Stimulated activated CD4-positive, alpha-beta T cell treated with anti-CD3 and anti-CD28 coated beads, Interleukin-1b, Interleukin-23, amount 100 ng/mL, for 24 hours (primary cell): Measurements from ENCODE around the gene GAS7.
A peak's percentile ranks its signal among the peaks of the same experiment; 100 is the strongest.

Source experiments
- DNase-seq, 4 experiments: peaks; one replicate each; pipeline ENCODE4 v3.0.0-alpha.2; 2020; ENCODE audit warnings: low read depth in 4 of 4, low spot score in 1 of 4

GAS7 gene

GRCh38 chr17:9987779-9988585, 210.4 kb downstream of the GAS7 start:
- no peak for DNase-seq

- DNase-seq = no peak
These were observed 211.5 kb downstream of the GAS7 start for GRCh38 chr17:9986754-9987382.

GRCh38 chr17:9985646-9986045, 212.8 kb downstream of the GAS7 start:
- DNase-seq = no peak

- no peak for DNase-seq
These were observed 213.6 kb downstream of the GAS7 start for GRCh38 chr17:9984768-9985167.

- DNase-seq = no peak
These were observed 216.2 kb downstream of the GAS7 start for GRCh38 chr17:9982159-9982558.

- DNase-seq = no peak
These were observed 217.0 kb downstream of the GAS7 start for GRCh38 chr17:9981344-9981915.

- DNase-seq = no peak
These were observed 218.9 kb downstream of the GAS7 start for GRCh38 chr17:9979463-9979995.

- no peak for DNase-seq
These were observed 221.2 kb downstream of the GAS7 start for GRCh38 chr17:9977180-9977575.

- no peak for DNase-seq
These were observed 221.9 kb downstream of the GAS7 start for GRCh38 chr17:9976283-9977179.

GRCh38 chr17:9974448-9975381, 223.7 kb downstream of the GAS7 start:
- no peak for DNase-seq

GRCh38 chr17:9973669-9974447, 224.5 kb downstream of the GAS7 start:
- DNase-seq = no peak

- no peak for DNase-seq
These were observed 226.4 kb downstream of the GAS7 start for GRCh38 chr17:9971991-9972390.

- no peak for DNase-seq
These were observed 229.0 kb downstream of the GAS7 start for GRCh38 chr17:9969301-9969935.

GRCh38 chr17:9968881-9969280, 229.5 kb downstream of the GAS7 start:
- DNase-seq = no peak

GRCh38 chr17:9968008-9968407, 230.4 kb downstream of the GAS7 start:
- no peak for DNase-seq

- DNase-seq = peak in 1 of 4 experiments; percentile 15
These were observed 238.9 kb downstream of the GAS7 start for GRCh38 chr17:9959377-9959981.

GRCh38 chr17:9958586-9959281, 239.7 kb downstream of the GAS7 start:
- no peak for DNase-seq

GRCh38 chr17:9957244-9957643, 241.2 kb downstream of the GAS7 start:
- no peak for DNase-seq
